H1 (cell line): ENCODE results near the gene KDM4E. TPM values are rescaled to one million over a fixed set of nuclear protein-coding genes. Genes with fewer than 3 reads are reported as not detected.

Source experiments
- CTCF ChIA-PET: fragments of 300-600 bp; sonication (Branson Sonifier 250); formaldehyde crosslinking; loops from one replicate; lab custom pipeline; 2021; ENCODE audit not compliant: partially characterized antibody; lab: Charles Lee
- POLR2A ChIA-PET: fragments of 300-600 bp; sonication (Branson Sonifier 250); formaldehyde crosslinking; loops from one replicate; lab custom pipeline; 2021; ENCODE audit warnings: inconsistent platforms; ENCODE audit not compliant: partially characterized antibody; lab: Charles Lee
- DNase-seq, 2 experiments: peaks; one replicate each; pipeline versions ENCODE4 v3.0.0 to v3.0.0-alpha.2; 2010 to 2022; ENCODE audit warnings: low spot score in 2 of 2, low read depth in 1 of 2, mixed read lengths in 1 of 2
- FAIRE-seq: peaks from 2 replicates; lab custom pipeline; 2011; peaks lifted over from hg19 to GRCh38; lab: Jason Lieb, UNC
- H2AFZ ChIP-seq: 2 replicates; pipeline ENCODE4 v1.8.1; 2012; ENCODE audit warnings: low read length, inconsistent platforms
- H2AK5ac ChIP-seq: 2 replicates; pipeline ENCODE4 v1.6.1; 2013; ENCODE audit warnings: low read depth, low read length
- H2BK120ac ChIP-seq: replicated peaks from 2 replicates; pipeline ENCODE3; 2013; ENCODE audit warnings: low read depth, low read length, inconsistent platforms
- H2BK12ac ChIP-seq: 2 replicates; pipeline ENCODE4 v1.6.1; 2013; ENCODE audit warnings: low read depth, low read length
- H2BK15ac ChIP-seq: 2 replicates; pipeline ENCODE4 v1.6.1; 2013; ENCODE audit warnings: low read length
- H2BK20ac ChIP-seq: 2 replicates; pipeline ENCODE4 v1.6.1; 2013; ENCODE audit warnings: low read length
- H2BK5ac ChIP-seq: 2 replicates; pipeline ENCODE4 v1.6.1; 2013; ENCODE audit warnings: low read depth, low read length
- H3K14ac ChIP-seq: 2 replicates; pipeline ENCODE4 v1.6.1; 2013; ENCODE audit warnings: inconsistent platforms; ENCODE audit not compliant: insufficient read length
- H3K18ac ChIP-seq: 2 replicates; pipeline ENCODE4 v1.6.1; 2013; ENCODE audit warnings: low read length; ENCODE audit errors: extremely low read depth
- H3K23ac ChIP-seq: 2 replicates; pipeline ENCODE4 v1.6.1; 2013; ENCODE audit warnings: inconsistent platforms; ENCODE audit not compliant: insufficient read length
- H3K23me2 ChIP-seq: 2 replicates; pipeline ENCODE4 v1.6.1; 2013; ENCODE audit warnings: low read depth, low read length
- H3K27ac ChIP-seq: 2 replicates; pipeline ENCODE4 v1.6.1; 2011; ENCODE audit warnings: low read depth, low read length, inconsistent platforms
- H3K27me3 ChIP-seq, 4 experiments: replicated peaks in 1 of 4; 1 replicate in 1 of 4; 2 replicates in 3 of 4; pipeline versions ENCODE4 v1.6.1 to v1.8.1; 2011 to 2013; ENCODE audit warnings: low read length in 3 of 4, mild to moderate bottlenecking in 3 of 4, inconsistent platforms in 2 of 4, mixed read lengths in 2 of 4, moderate library complexity in 1 of 4; ENCODE audit not compliant: control insufficient read depth in 3 of 4, insufficient read depth in 3 of 4; ENCODE audit errors: extremely low read depth in 1 of 4
- H3K36me3 ChIP-seq, 4 experiments: 2 replicates each; pipeline versions ENCODE4 v1.6.1 to v1.8.1; 2011 to 2013; ENCODE audit warnings: mild to moderate bottlenecking in 4 of 4, low read length in 3 of 4, moderate library complexity in 2 of 4, control low read depth in 1 of 4, inconsistent platforms in 1 of 4; ENCODE audit not compliant: insufficient read depth in 4 of 4, control insufficient read depth in 2 of 4
- H3K4ac ChIP-seq: replicated peaks from 2 replicates; pipeline ENCODE3; 2013; ENCODE audit warnings: low read length, low read depth, mixed read lengths, inconsistent platforms; ENCODE audit not compliant: insufficient read length
- H3K4me1 ChIP-seq, 4 experiments: replicated peaks in 1 of 4; 1 replicate in 1 of 4; 2 replicates in 3 of 4; pipeline versions ENCODE4 v1.6.1 to v1.8.1; 2011 to 2013; ENCODE audit warnings: low read length in 3 of 4, inconsistent platforms in 2 of 4, mixed read lengths in 1 of 4; ENCODE audit not compliant: insufficient read depth in 4 of 4, control insufficient read depth in 3 of 4
- H3K4me2 ChIP-seq, 2 experiments: 2 replicates each; pipeline versions ENCODE4 v1.6.1 to v1.8.1; 2011 to 2013; ENCODE audit warnings: low read depth in 2 of 2, low read length in 2 of 2, control low read depth in 1 of 2, inconsistent platforms in 1 of 2, mild to moderate bottlenecking in 1 of 2; ENCODE audit not compliant: insufficient read depth in 1 of 2
- H3K4me3 ChIP-seq, 4 experiments: fragments of 200-600, 300-600 bp in 1 of 4; sonication (generic), shearing (Covaris generic), sonication (Bioruptor Twin) in 1 of 4; 2 replicates each; pipeline versions ENCODE4 v1.5.1 to v1.8.1; 2011 to 2016; ENCODE audit warnings: low read length in 4 of 4, low read depth in 3 of 4, control low read depth in 2 of 4, inconsistent platforms in 2 of 4, mild to moderate bottlenecking in 2 of 4, mixed read lengths in 1 of 4, moderate library complexity in 1 of 4; ENCODE audit not compliant: insufficient read depth in 2 of 4; ENCODE audit errors: extremely low read depth in 1 of 4
- H3K56ac ChIP-seq: replicated peaks from 2 replicates; pipeline ENCODE3; 2013; ENCODE audit warnings: low read depth, mild to moderate bottlenecking, mixed read lengths, low read length, inconsistent platforms; ENCODE audit not compliant: insufficient read length
- H3K79me1 ChIP-seq: 2 replicates; pipeline ENCODE4 v1.6.1; 2013; ENCODE audit warnings: low read depth, low read length, control low read depth
- H3K79me2 ChIP-seq, 2 experiments: 2 replicates each; pipeline versions ENCODE4 v1.6.1 to v1.8.1; 2012 to 2013; ENCODE audit warnings: low read length in 2 of 2, mild to moderate bottlenecking in 2 of 2, inconsistent platforms in 1 of 2; ENCODE audit not compliant: insufficient read depth in 2 of 2, control insufficient read depth in 1 of 2
- H3K9ac ChIP-seq, 4 experiments: replicated peaks in 1 of 4; 1 replicate in 1 of 4; 2 replicates in 3 of 4; pipeline versions ENCODE4 v1.6.1 to v1.8.1; 2011 to 2013; ENCODE audit warnings: low read depth in 3 of 4, low read length in 3 of 4, control low read depth in 2 of 4, mild to moderate bottlenecking in 2 of 4, moderate library complexity in 2 of 4, inconsistent platforms in 1 of 4; ENCODE audit errors: extremely low read depth in 1 of 4
- H3K9me3 ChIP-seq, 2 experiments: 2 replicates each; pipeline versions ENCODE4 v1.6.1 to v1.8.1; 2012 to 2013; ENCODE audit warnings: mild to moderate bottlenecking in 2 of 2, moderate library complexity in 2 of 2, control low read depth in 1 of 2, inconsistent platforms in 1 of 2, low read depth in 1 of 2, low read length in 1 of 2, mixed read lengths in 1 of 2; ENCODE audit not compliant: insufficient read depth in 2 of 2
- H4K20me1 ChIP-seq, 2 experiments: replicated peaks in 1 of 2; 2 replicates each; pipeline versions ENCODE3 to v1.8.1; 2011 to 2013; ENCODE audit warnings: inconsistent platforms in 2 of 2, low read length in 2 of 2, mild to moderate bottlenecking in 1 of 2; ENCODE audit not compliant: insufficient read depth in 2 of 2, control insufficient read depth in 1 of 2
- H4K5ac ChIP-seq: 2 replicates; pipeline ENCODE4 v1.6.1; 2013; ENCODE audit warnings: low read length, low read depth, mixed read lengths, inconsistent platforms; ENCODE audit not compliant: insufficient read length
- H4K8ac ChIP-seq: 2 replicates; pipeline ENCODE4 v1.8.0; 2013; ENCODE audit warnings: mild to moderate bottlenecking, moderate library complexity, low read length, inconsistent platforms; ENCODE audit not compliant: insufficient read depth; ENCODE audit errors: extremely low read depth
- H4K91ac ChIP-seq: replicated peaks from 2 replicates; pipeline ENCODE3; 2013; ENCODE audit warnings: low read length, mixed read lengths, inconsistent platforms; ENCODE audit not compliant: insufficient read length
- EGR1 ChIP-seq: IDR thresholded peaks from 2 replicates; pipeline ENCODE4 v1.6.1; 2011; ENCODE audit warnings: low read depth, low read length, borderline replicate concordance
- WGBS, 2 experiments: shearing (Covaris generic) in 1 of 2; methylation state at CpG; one replicate each; pipeline versions ENCODE4 v1.1.6 to v1.1.7; 2013 to 2015; ENCODE audit warnings: low lambda C conversion rate in 2 of 2, mixed read lengths in 2 of 2, inconsistent platforms in 1 of 2, low coverage in 1 of 2, missing lambda C conversion rate in 1 of 2; ENCODE audit not compliant: insufficient replicate concordance in 2 of 2, insufficient coverage in 1 of 2, insufficient read length in 1 of 2; ENCODE audit errors: extremely low coverage in 1 of 2, missing lambda C conversion rate in 1 of 2; 5-methylcytosine and 5-hydroxymethylcytosine counted together
- polyA plus RNA-seq, 7 experiments: library from polyadenylated mRNA; depleted of rRNA in 3 of 7; stranded (reverse) in 5 of 7; unstranded in 2 of 7; fragments of >200 nt in 5 of 7; fragments of 200-250 nt in 2 of 7; gene quantifications; 1 replicate in 5 of 7; 2 replicates in 1 of 7; 4 replicates in 1 of 7; pipeline versions ENCODE4 v1.2.1 to v1.2.3, GENCODE V29; 2011 to 2013; ENCODE audit warnings: missing spikeins in 2 of 7, mixed read lengths in 2 of 7
- total RNA-seq: library from RNA; stranded (reverse); fragmentation: NEBNext Ultra II Directional; extraction: Animal tissue kit (Norgen Biotek cat#: 25700); gene quantifications from 2 replicates; pipeline ENCODE4 v1.2.1, GENCODE V29; 2021

KDM4E gene
- total and polyA plus RNA-seq, 2 of the 8 experiments (the other 6 are each of a cell fraction or from before 2014, with no cell fraction given) = not detected

DNA sequence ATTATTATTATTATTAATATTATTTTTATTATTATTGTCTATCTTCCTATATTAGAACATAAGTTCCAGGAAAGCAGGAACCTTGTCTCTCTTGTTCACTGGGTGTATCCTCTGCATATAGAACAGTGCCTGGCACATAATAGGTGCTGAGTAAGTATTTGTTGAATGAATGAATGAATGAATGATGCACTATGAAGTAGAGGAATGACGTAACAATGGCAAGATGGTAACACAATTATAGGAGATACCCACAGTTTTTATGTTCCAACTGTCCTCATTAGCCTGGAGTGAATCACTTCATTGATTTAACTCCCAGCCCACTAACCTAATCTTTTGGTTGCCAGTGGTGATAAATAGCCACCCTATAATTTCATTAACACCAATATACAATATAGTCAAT, 49.5 kb upstream of the KDM4E start:
- Histone ChIP-seq H4K8ac (no peak overlapping the region), H3K4me1 (peaks cover 0 to 2% (median 0%) of the 10 kb centered on the region in 4 experiments; a peak in 2 of 7 replicates), H3K14ac (no peak overlapping the region), H3K9ac (no peak overlapping the region), H3K27ac (no peak overlapping the region), H4K20me1 (no peaks in the 10 kb centered on the region), H2AFZ (no peak overlapping the region), H3K18ac (no peak overlapping the region), H2BK120ac (no peak overlapping the region), H4K5ac (no peak overlapping the region), H2BK15ac (no peak overlapping the region), H3K4me2 (no peak overlapping the region), H3K23ac (no peak overlapping the region), H2BK12ac (no peak overlapping the region), H3K79me2 (peaks cover 0 to 12% of the 10 kb centered on the region in 2 experiments; a peak in 2 of 4 replicates), H2BK20ac (no peak overlapping the region), H3K9me3 (no peaks in the 10 kb centered on the region), H3K27me3 (no peaks in the 10 kb centered on the region), H3K36me3 (peaks cover 3 to 15% (median 7%) of the 10 kb centered on the region in 4 experiments; a peak in 6 of 8 replicates), H3K23me2 (no peaks in the 10 kb centered on the region; the same call in 1 of the 2 replicates), H2BK5ac (no peak overlapping the region), H4K91ac (no peak overlapping the region), H3K79me1 (no peaks in the 10 kb centered on the region; the same call in 1 of the 2 replicates), H3K56ac (no peak overlapping the region), H3K4ac (no peak overlapping the region), H2AK5ac (no peak overlapping the region), H3K4me3 (no peak overlapping the region)
- FAIRE-seq = no peak
- no peak for DNase-seq
- WGBS, 2 experiments = 92% methylated on average over 1 of the region's 1 CpG; no CpG with 5 or more reads in 1 of the 2 experiments
- TF ChIP-seq EGR1 = no peak
- ChIA-PET CTCF (no interaction called here), POLR2A (no interaction called here)
